BE2C (cell line): ENCODE measurements around the gene JUNB.

Source experiments
- DNase-seq: peaks from one replicate; pipeline ENCODE4 v3.0.0-alpha.2; 2020
- H3K27me3 ChIP-seq: fragments of 250-450 bp; sonication (Bioruptor Pico); 2 replicates; pipeline ENCODE4 v1.5.1; 2020; ENCODE audit warnings: mild to moderate bottlenecking
- H3K36me3 ChIP-seq: fragments of 250-450 bp; sonication (Bioruptor Pico); 2 replicates; pipeline ENCODE4 v1.5.1; 2020; ENCODE audit warnings: mild to moderate bottlenecking
- H3K4me1 ChIP-seq: fragments of 250-450 bp; sonication (Bioruptor Pico); 2 replicates; pipeline ENCODE4 v1.5.1; 2020
- H3K4me3 ChIP-seq: 2 replicates; pipeline ENCODE4 v1.5.1; 2011; ENCODE audit warnings: low read depth, low read length
- H3K9me3 ChIP-seq: fragments of 250-450 bp; sonication (Bioruptor Pico); 2 replicates; pipeline ENCODE4 v1.5.1; 2020
- CTCF ChIP-seq: IDR thresholded peaks from 2 replicates; pipeline ENCODE4 v1.5.1; 2012; ENCODE audit warnings: mild to moderate bottlenecking, low read depth, low read length

JUNB gene

GRCh38 chr19:12763100-12763499 lies 28.2 kb upstream of the JUNB start:
- Histone ChIP-seq H3K36me3 (no peaks in the 10 kb centered on the region; the same call in 1 of the 2 replicates), H3K27me3 (no peaks in the 10 kb centered on the region), H3K4me3 (no peak overlapping the region), H3K9me3 (no peaks in the 10 kb centered on the region), H3K4me1 (no peaks in the 10 kb centered on the region)
- no peak for TF ChIP-seq CTCF
- DNase-seq: no peak

GRCh38 chr19:12764698-12765097 lies 26.6 kb upstream of the JUNB start:
- TF ChIP-seq CTCF: no peak
- Histone ChIP-seq H3K4me3 (no peak overlapping the region), H3K27me3 (no peaks in the 10 kb centered on the region), H3K9me3 (no peaks in the 10 kb centered on the region), H3K36me3 (no peaks in the 10 kb centered on the region; the same call in 1 of the 2 replicates), H3K4me1 (no peaks in the 10 kb centered on the region)
- DNase-seq: no peak

GRCh38 chr19:12766051-12766521 lies 25.2 kb upstream of the JUNB start:
- H3K4me3 ChIP-seq: peak overlapping the region; percentile 66
- H3K4me1 ChIP-seq: no peaks in the 10 kb centered on the region
- H3K27me3 ChIP-seq: no peaks in the 10 kb centered on the region
- peak; percentile 92 for DNase-seq
- no peaks in the 10 kb centered on the region; the same call in 1 of the 2 replicates for H3K36me3 ChIP-seq
- no peaks in the 10 kb centered on the region for H3K9me3 ChIP-seq
- peak; percentile 74 for TF ChIP-seq CTCF

GRCh38 chr19:12767150-12767549 lies 24.1 kb upstream of the JUNB start:
- no peak for TF ChIP-seq CTCF
- no peaks in the 10 kb centered on the region for H3K27me3 ChIP-seq
- DNase-seq: no peak
- no peak overlapping the region for H3K4me3 ChIP-seq
- H3K4me1 ChIP-seq: no peaks in the 10 kb centered on the region; the same call in 1 of the 2 replicates
- H3K36me3 ChIP-seq: no peaks in the 10 kb centered on the region; the same call in 1 of the 2 replicates
- no peaks in the 10 kb centered on the region for H3K9me3 ChIP-seq

- H3K9me3 ChIP-seq: no peaks in the 10 kb centered on the region
- H3K36me3 ChIP-seq: no peaks in the 10 kb centered on the region; the same call in 1 of the 2 replicates
- no peak for DNase-seq
- H3K27me3 ChIP-seq: no peaks in the 10 kb centered on the region
- no peaks in the 10 kb centered on the region; the same call in 1 of the 2 replicates for H3K4me1 ChIP-seq
- no peak overlapping the region for H3K4me3 ChIP-seq
- no peak for TF ChIP-seq CTCF
Observed at GRCh38 chr19:12767666-12768065, 23.6 kb upstream of the JUNB start.

- Histone ChIP-seq H3K36me3 (no peaks in the 10 kb centered on the region), H3K4me3 (no peak overlapping the region), H3K9me3 (no peaks in the 10 kb centered on the region), H3K4me1 (no peaks in the 10 kb centered on the region; the same call in 1 of the 2 replicates), H3K27me3 (no peaks in the 10 kb centered on the region)
- peak; percentile 78 for DNase-seq
- no peak for TF ChIP-seq CTCF
Observed at GRCh38 chr19:12769689-12770088, 21.6 kb upstream of the JUNB start.
